HG02885 (cell line): ENCODE results near the gene OR4K15.
"Not testable (repeated sequence)": the region's sequence is repeated elsewhere in the genome, so short reads cannot be mapped to it uniquely, and the experiment has no call there.

Experiments used
- ATAC-seq: cut with Tn5 transposase; IDR thresholded peaks from one replicate; pipeline ENCODE4 v1.9.1; 2021; ENCODE audit warnings: mild to moderate bottlenecking; ENCODE audit not compliant: unreplicated experiment, poor library complexity

The OR4K15 gene

GRCh38 chr14:19975291-19975690, at the start of gene OR4K15:
TSS of gene OR4K15 (plus strand) at chr14:19975591. CDS start at chr14:19975591, 0 bp downstream.
- no peak for ATAC-seq

DNA sequence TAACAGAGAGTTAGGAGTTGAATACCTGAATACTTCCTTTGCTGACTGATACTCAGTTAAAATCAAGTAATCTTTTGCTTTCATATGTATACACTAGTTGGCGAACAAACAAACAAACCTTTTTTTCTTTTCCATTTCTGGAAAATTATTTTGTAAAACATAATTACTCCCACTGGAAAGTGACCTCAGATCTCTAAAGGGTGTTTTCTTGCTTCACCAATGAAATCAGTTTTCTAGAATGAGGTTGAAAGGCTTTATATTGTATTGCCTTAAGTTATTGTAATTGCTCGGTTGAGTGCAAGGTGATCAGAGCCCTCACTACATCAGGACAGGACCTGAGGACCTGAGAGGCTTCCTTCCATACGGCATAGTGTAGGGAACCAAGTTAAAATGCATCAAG, 44.8 kb upstream of the OR4K15 start, which contains the start of gene OR4K1:
OR4K1 (plus strand) TSS at position 301 of the 400 bp plus-strand sequence. CDS start 4,750 bp downstream, outside the sequence.
- ATAC-seq: no peak

GRCh38 chr14:19941668-19942067, 33.7 kb upstream of the OR4K15 start:
- ATAC-seq: no peak

GRCh38 chr14:19947413-19948090, 27.8 kb upstream of the OR4K15 start:
- no peak for ATAC-seq

GRCh38 chr14:19949218-19949617, 26.2 kb upstream of the OR4K15 start:
- no peak for ATAC-seq

DNA sequence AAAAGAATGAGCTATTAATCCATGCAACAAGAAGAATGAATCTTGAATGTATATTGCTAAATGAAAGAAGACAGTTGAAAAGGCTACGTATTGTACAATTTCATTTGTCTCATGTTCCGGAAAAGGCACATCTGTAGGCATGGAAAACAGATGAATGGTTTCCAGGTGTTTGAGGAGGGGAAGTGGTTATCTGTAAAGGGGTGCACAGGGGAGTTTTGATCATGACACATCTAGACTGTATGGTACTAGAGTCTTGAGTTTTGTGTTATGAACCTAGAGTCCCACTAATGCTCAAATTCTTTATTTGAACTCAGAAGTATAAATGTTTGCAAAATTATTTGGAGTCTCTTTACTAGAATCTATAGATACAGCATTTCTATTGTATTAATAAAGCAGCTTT, 5.7 kb upstream of the OR4K15 start:
- not testable (repeated sequence) for ATAC-seq

DNA sequence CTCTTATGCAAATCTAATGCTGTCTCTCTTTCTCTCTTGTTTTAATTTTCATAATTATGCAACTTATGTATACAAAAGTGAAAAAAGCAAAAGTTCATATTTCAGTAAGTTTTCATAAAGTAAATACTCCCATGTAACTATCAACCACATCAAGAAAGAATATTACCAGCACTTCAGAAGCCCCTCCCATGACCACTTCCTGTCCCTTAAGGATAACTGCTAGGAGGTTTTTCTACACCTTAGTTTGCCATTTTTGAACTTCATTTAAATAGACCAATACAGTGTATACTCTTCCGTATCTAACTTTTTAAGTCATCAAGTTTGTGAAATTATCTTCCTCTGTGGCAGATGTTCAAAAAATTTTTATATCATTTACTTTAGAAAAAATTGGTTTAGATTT, 547 bp upstream of the OR4K15 start:
- no peak for ATAC-seq

GRCh38 chr14:19993438-19993837, 18.0 kb downstream of the OR4K15 start:
- ATAC-seq: no peak

DNA sequence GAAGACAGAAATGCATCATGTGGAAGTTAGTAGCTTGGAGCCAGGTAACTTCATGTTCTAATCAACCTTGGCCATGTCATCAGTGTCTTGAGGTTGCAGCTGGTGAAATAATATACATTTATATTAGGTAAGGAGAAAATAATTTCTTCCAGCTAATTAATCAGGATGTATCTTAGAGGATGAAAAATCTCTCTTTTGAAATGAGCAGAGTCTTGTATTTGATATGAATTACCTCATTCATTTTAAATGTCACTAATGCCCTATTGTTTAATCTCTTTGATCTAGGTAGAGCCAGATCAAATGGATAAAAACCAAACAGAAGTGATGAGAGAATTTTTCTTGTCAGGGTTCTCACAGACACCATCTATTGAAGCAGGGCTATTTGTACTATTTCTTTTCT, 26.5 kb downstream of the OR4K15 start, which contains the start of gene OR4Q2:
OR4Q2 (plus strand) TSS at position 301 of the 400 bp plus-strand sequence.
- ATAC-seq: no peak

GRCh38 chr14:20002319-20002718, 26.9 kb downstream of the OR4K15 start:
- no peak for ATAC-seq

DNA sequence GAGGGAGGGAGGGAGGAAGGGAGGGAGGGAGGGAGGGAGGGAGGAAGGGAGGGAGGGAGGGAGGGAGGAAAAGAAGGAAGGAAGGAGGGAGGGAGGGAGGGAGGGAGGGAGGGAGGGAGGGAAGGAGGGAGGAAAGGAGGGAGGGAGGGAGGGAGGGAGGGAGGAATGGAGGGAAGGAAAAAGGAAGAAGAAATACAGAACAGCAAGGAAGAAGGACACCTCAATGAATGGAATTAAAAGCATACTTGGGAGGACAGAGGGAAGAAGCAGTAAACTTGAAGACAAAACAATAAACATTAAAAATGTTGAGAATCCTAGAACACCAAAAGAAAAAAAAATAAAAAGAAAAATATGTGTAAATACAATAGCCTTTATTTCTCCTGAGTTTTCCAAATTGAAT, 32.8 kb downstream of the OR4K15 start:
- no peak for ATAC-seq

- ATAC-seq: no peak
Observed at GRCh38 chr14:20019257-20019865, 44.0 kb downstream of the OR4K15 start, which contains the start of gene OR4K14. TSS of gene OR4K14 (minus strand) at chr14:20019307. CDS start at chr14:20015193, 4,114 bp downstream.
